HG03196 (cell line): ENCODE data around the gene CAPN12.
"Not testable (repeated sequence)": the region's sequence is repeated elsewhere in the genome, so short reads cannot be mapped to it uniquely, and the experiment has no call there.

Source experiments
- ATAC-seq: cut with Tn5 transposase; IDR thresholded peaks from one replicate; pipeline ENCODE4 v1.9.1; 2021; ENCODE audit not compliant: unreplicated experiment

The CAPN12 gene

DNA sequence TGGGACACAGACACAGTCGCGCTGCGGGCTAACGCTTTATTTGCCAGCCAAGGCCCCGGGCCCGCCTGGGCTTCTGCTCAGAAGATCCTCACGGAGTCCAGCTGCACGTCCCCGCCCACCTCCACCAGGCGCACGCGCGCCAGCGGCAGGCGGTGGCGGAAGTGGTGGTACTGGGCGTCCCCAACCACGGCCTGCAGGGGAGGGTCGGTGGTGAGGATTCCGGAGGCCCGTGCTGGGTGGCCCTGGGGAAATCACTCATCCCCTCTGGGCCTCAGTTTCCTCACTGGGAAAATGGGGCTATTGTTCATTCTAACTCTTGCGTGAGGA lies 26.6 kb upstream of the CAPN12 start:
- ATAC-seq = not testable (repeated sequence)

DNA sequence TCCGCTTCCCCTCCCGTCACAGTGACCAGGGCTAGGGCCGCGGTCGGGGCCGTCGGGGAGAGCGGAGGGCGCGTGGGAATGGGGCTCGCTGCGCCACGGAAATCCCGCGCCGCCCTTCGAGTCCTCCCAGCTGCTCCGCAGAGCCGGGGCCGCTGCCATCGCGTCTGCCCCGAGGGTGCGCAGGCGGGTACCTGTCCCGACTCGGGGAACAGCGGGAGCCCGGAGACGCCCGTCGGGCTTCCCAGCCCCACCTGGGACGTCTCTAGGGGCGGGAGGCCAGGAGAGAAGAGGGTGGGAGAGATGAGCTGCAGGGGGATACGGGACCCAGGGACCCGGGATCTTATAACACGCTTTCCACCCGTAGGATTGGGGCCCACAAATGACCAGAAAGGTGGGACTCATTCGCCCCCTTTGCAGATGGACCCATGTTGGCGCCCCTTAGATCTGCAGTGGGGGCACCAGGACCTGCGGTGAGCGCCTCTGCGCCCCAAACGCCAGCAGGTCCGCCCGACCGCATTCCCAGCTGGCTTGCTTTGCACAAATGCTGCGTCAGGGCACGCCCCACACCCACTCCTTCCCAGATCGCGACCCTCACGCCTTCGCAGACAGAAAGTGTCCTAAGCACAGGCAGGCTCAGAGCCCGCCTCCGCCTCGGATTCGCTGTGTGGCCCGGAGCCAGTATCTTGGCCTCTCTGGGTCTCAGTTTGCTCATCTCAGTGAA lies 26.1 kb upstream of the CAPN12 start:
- ATAC-seq = not testable (repeated sequence)

DNA sequence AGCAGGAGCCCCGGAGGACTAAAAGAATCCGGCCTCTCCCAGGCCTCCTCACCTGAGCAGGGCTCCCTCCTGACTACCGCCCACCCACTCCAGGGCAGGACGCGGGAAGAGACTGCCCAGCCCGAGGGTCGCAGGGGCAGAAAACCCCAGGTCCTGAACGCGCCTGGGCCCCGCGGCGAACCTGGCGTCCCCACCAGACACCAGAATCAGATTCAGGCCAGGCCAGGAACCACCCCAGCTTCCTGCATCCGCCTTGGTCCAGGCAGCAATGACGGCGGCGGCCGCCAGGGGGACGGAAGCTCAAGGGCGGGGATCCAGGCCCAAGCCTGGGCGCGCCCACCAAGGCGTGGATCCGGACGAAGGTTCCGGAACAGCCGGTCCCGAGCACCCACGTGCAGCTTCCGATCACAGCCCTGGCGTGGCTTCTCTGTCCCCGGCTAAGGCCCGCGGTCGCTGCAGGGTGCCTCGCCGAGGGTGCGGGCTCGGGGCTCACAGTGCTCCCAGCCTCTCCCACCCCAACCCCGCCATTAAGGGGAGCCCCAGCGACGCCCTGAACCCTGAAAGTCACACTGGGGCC lies 25.4 kb upstream of the CAPN12 start:
- peak; percentile 56 for ATAC-seq

DNA sequence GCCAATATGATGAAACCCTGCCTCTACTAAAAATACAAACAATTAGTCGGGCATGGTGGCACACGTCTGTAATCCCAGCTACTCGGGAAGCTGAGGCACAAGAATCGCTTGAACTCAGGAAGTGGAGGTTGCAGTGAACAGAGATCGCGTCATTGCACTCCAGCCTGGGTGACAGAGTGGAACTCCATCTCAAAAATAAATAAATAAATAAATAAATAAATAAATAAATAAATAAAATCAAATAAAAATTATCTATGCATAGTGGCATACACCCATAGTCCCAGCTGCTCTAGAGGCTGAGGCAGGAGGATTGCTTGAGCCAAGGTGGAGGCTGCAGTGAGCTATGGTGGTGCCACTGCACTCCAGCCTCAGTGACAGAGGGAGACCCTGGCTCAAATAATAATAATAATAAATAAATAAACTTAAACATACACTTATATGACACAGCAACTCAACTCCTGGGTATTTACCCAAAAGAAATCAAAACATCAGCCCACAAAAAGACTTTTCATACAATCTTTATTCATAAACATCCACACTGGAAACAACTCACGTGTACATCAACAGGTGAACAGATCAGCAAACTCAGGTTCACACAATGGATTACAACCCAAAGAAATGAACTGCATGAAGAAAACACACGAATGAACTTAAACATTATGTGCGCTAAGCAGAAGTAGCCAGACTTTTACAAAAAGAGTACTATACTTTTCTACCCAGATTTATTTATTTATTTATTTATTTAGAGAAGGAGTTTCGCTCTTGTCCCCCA lies 22.2 kb upstream of the CAPN12 start:
- no peak for ATAC-seq

DNA sequence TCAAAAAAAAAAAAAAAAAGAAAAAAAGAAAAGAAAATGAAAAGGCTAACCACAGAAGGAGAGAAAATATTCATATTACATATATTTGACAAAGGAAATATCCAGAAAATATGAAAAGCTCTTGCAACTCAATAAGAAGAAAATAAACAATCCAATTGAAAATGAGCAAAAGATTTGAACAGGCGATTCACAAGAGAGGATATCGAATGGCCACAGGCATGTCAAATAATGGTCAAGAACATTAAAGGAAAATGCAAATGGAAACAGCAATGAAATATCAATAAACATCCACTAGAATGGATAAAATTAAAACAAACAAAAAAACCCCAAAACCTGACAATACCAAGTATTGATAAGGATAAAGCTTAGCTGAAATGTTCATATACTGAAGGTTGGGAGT lies 20.9 kb upstream of the CAPN12 start:
- no peak for ATAC-seq

DNA sequence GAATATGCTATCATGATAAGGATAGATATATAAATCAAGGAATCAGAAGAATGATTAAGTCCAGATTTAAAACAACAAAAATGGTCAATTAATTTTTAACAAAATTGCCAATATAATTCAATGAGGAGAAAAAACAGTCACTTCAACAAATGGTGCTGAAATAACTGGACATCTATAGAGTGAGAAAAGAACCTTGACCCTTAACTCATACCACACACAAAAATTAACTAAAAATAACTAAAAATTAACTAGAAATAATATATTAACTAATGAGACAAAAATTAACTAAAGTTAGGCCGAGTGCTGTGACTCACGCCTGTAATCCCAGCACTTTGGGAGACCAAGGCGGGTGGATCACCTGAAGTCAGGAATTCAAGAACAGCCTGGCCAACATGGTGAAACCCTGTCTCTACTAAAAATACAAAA lies 19.5 kb upstream of the CAPN12 start:
- no peak for ATAC-seq

DNA sequence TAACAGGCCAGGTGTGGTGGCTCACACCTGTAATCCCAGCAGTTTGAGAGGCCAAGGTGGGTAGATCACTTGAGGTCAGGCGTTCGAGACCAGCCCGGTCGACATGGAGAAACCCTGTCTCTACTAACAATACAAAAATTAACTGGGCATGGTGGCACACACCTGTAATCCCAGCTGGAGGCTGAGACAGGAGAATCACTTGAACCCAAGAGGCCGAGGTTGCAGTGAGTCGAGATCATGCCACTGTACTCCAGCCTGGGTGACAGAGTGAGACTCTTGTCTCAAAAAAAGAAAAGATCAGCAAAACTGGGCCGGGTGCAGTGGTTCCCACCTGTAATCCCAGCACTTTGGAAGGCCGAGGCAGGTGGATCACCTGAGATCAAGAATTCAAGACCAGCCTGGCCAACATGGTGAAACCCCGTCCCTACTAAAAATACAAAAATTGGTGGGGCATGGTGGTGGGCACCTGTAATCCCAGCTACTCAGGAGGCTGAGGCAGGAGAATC lies 17.7 kb upstream of the CAPN12 start:
- not testable (repeated sequence) for ATAC-seq

DNA sequence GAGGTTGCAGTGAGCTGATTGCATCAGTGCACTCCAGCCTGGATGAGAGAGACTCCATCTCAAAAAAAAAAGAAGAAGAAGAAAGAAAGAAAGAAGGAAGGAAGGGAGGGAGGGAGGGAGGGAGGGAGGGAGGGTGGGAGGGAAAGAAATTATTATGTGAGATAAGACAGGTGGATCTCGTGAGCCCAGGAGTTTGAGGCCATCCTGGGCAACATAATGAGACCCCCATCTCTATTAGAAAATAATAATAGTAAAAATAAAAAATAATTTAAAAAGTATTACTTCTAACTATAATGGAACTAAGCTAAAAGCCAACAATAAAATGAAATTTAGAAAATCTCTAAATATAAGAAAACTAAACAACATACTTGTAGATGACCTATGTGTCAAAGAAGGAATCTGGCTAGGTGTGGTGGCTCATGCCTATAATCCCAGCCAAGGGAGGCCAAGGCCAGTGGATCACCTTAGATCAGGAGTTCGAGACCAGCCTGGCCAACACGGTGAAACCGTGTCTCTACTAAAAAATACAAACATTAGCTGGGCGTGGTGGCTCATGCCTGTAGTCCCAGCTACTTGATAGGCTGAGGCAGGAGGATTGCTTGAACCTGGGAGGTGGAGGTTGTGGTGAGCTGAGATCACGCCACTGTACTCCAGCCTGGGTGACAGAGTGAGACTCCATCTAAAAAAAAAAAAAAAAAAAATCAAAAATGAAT lies 16.7 kb upstream of the CAPN12 start:
- ATAC-seq = not testable (repeated sequence)

DNA sequence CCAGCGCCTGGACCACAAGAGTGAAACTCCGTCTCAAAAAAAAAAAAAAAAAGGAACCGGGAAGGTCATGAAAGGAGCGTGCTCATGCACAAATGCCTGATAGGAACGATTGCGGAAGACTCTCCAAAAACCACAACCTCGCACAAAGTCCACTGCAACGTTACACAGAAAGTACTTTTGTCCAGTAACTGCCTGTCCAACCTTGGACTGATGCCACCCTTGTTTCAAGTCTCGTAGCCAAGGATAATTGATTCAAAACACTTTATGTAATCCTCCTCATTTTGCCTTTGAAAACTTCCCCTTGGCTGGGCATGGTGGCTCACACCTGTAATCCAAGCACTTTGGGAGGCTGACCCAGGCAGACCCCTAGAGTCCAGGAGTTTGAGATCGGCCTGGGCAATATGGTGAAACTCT lies 15.3 kb upstream of the CAPN12 start:
- no peak for ATAC-seq

DNA sequence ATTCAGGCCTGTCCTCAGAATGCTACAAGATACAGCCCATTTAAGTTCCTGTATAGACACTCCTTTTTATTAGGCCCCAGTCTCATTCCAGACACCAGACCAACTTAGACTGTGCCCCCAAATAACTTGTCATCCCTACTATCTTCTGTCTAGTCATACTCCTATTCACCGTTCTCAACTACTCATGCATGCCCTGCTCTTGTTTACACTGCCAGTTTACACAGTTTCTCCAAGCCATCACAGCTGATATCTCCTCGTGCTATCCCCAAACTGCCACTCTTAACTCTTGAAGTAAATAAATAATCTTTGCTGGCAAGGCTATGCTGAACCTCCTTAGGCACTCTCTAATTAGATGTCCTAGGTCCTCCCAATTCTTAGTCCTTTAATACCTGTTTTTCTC lies 9.9 kb upstream of the CAPN12 start:
- ATAC-seq = not testable (repeated sequence)

DNA sequence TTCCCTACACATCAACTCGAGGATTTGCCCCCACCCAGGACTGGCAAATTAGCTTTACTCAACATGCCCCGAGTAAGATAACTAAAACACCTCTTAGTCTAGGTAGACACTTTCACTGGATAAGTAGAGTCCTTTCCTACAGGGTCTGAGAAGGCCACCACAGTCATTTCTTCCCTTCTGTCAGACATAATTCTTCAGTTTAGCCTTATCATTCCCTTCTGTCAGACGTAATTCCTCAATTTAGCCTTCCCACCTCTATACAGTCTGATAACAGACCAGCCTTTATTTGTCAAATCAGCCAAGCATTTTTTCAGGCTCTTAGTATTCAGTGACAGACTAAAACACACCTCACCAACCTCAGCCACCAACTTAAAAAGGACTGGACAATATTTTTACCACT lies 9.5 kb upstream of the CAPN12 start:
- ATAC-seq = not testable (repeated sequence)

DNA sequence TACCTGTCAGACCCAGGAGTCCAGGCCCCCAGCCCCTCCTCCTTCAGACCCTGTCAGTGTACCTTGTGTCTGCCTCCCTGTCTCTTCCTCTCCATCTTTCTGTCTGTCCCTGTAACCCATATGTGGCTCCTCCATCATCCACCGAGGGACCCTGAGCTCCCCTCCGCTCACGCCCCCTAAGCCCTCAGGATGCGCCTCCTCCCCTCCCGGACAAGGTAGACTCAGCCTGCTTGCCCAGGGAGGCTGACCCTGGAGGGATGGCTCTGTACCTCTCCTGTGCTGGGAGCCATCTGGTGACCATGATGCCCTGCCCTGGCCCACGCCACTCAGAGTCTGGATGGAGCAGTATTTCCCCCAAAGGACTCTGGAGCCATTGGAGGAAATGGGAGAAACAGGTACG lies 1.0 kb upstream of the CAPN12 start:
- no peak for ATAC-seq

DNA sequence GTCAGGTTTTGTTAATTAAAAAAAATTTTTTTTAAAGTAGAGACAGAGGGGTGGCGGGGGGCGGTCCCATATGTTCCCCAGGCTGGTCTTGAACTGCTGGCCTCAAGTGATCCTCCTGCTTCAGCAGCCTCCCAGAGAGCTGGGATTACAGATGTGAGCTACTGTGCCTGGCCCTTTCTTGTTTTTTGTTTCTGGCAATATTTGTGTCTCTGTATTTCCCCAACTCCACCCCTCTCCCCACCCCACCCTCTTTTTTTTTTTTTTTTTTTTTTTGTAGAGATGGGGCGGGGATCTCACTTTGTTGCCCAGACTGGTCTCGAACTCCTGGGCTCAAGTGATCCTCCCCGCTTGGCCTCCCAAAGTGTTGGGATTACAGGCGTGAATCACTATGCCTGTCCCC lies 600 bp upstream of the CAPN12 start:
- no peak for ATAC-seq

DNA sequence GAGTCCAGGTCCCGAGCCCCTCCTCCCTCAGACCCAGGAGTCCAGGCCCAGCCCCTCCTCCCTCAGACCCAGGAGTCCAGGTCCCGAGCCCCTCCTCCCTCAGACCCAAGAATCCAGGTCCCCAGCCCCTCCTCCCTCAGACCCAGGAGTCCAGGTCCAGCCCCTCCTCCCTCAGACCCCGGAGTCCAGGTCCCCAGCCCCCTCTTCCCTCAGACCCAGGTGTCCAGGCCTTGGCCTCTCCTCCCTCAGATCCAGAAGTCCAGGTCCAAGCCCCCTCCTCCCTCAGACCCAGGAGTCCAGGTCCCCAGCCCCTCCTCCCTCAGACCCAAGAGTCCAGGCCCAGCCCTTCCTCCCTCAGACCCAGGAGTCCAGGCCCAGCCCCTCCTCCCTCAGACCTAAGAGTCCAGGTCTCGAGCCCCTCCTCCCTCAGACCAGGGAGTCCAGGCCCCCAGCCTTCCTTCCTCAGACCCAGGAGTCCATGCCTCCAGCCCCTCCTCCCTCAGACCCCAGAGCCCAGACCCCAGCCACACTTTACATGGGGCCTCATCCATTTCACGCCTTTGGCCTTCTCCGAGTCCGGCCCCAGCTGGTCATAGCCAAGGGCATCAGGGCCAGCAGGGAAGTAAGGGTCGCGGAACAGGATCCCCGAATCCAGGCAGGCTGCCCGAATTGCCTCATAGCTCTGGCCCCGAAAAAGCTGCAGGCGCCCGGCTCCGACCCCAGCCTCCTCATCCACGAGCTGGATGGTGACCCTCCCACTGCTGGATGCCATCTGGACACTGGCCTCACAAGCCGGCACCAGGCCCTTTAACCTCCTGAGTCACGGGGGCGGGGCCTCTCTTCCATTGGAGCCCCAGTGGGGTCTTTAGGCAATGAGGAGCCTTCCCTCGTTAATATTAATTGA lies 628 bp downstream of the CAPN12 start:
- no peak for ATAC-seq

DNA sequence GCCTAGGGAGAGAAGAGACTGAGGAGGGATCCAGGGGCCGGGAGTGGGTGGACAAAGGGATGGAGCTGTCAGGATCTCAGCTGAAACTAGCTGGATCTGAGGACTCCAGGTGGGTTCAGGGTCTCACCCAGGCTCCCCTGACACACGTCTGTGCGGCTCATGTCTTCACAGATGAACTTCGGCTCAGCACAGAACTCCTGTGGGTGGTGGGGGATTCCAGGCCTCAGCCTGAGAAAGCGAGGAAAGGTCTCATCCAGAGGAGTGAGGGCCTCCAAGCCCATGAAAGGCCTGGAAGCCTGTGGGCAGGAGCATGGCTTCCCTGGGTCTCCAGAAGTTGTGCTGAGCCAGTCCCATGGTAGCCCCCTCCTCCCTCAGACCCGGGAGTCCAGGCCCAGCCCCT lies 1.4 kb downstream of the CAPN12 start:
- no peak for ATAC-seq

DNA sequence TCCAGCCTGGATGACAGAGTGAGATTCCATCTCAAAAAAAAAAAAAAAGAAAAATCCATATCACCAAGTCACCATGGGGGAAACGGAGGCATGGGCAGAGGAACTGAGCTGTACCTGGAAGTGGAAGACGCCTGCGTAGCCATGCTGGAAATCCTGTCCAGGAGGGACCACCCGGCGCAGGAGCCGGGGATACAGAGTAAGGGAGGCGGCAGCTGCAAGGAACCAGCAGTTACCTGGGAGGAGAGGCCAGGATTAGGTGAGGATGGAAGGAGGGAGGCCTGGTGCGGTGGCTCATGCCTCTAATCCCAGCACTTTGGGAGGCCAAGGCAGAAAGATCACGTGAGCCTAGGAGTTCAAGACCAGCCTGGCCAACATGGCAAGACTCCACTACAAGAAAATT lies 2.0 kb downstream of the CAPN12 start:
- ATAC-seq = no peak

DNA sequence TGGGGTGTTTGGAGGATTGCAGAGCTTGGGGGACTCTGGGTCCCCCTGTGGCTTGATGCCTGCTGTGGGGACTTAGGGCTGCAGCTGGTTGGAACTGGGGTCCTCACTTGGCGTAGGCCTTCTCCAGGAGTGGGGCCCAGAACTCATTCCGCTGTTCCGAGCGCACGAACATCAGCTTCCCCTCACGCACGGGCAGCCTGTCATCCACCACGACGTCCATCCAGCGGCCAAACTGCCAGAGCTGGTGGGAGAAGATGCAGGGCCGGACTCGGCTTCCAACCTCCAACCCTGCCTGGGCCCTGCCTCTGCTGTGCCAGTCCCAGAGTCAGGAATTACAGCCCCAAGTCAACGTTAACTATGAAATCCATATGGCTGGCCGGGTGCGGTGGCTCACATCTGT lies 2.6 kb downstream of the CAPN12 start:
- no peak for ATAC-seq

DNA sequence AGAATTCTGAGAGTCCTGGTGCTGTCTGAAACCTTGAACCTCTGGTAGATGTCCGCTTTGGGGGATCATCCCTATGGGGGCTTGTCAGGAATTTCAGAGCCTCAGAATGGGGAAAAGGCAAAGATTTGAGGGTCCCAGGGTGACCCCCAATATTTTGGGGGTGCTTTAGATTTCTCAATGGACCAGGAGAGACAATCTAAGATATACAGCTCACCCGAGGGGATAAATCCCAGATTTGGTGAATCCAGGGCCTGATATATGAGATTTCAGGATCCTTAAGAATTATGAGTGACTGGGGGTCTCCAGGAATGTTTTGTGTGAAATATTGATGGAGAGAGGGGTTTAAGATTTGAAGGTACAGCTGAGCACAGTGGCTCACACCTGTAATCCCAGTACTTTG lies 3.3 kb downstream of the CAPN12 start:
- ATAC-seq = no peak

DNA sequence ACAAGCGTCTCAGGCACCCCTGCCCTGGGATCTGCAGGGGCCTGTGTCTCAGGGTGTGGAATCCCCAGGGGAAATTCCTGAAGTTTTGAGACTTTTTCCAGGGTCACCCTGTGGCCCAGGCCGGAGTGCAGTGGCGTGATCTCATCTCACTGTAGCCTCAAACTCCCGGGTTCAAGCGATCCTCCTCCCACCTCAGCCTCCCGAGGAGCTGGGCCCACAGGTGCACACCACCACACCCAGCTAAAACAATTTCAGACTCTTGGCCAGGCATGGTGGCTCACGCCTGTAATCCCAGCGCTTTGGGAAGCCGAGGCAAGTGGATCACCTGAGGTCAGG lies 4.0 kb downstream of the CAPN12 start:
- no peak for ATAC-seq

DNA sequence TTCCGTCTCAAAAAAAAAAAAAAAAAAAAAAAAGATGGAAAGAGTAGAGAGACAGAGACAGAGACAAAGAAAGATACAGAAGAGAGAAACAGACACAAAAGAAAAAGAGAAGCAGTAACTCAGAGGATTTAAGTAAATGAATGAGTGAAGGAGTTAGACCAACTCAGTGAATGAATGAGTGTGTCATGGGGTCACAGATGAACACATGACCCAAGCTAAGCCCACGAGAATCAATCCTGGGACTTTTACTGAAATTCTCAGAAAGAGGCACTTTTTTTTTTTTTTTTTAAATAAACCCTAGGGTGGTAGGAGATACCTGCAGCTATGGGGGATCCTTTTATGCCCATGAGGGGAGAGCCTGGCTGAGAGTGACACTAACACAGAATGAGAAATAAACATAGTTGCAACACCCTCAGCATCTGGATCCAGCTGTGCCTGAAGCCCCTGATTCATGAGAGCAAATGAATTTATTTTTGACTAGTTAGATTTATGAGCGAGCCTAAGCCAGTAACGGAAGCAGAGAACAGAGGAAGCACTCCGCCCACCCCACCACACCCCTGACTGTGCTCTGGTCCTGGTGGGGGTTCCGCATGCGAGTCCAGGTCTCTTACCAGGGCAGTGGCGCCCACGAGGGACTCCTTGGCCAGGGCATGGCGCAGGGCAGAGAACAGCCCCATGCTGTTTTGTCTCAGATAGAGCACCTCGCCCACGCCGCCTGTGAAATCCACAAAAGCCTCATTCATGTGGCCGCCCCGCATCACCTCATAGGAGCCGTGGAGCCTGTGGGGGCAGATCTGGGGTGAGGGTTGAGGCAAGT lies 4.6 kb downstream of the CAPN12 start:
- no peak for ATAC-seq
